Activated naive CD4-positive, alpha-beta T cell (primary cell): ENCODE measurements around the gene ZBTB37.
"Not testable (repeated sequence)": the region's sequence is repeated elsewhere in the genome, so short reads cannot be mapped to it uniquely, and the experiment has no call there.

Experiments
- DNase-seq, 4 experiments: peaks; one replicate each; lab custom pipeline; 2025; lab: John Stamatoyannopoulos, UW

ZBTB37 gene

DNA sequence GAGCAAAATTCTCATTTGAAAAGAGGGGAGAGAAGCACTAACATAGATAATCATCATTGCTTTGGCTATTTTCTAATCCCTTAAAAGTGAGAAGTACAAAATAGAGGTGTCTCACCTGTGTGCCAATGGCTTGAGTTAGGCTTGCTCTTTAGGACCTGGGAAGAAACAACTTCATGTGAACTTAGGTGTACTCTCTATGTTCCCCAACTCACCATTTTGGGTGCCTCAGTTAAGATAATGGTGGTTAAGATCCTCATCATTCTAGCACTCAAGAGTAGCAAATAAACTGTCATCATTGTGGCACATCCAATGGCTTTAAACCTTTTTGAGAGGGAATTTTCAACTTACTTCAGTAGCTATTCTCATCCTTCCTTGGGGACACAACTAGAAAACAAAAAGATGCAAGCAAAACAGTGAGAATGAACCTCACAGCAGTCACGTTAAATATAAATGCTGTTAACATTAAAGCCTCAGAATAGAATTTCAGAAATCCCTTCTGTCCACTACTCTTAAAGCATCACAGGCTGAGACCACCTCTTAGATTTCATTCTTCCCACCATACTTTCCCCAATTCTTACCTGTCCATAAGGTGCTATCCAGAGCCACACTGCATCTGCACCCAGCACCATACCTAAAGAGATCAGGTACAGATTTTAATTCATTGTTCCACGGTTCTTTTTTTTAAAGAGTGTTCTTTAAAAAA, 1.6 kb upstream of the ZBTB37 start:
- no peak for DNase-seq

DNA sequence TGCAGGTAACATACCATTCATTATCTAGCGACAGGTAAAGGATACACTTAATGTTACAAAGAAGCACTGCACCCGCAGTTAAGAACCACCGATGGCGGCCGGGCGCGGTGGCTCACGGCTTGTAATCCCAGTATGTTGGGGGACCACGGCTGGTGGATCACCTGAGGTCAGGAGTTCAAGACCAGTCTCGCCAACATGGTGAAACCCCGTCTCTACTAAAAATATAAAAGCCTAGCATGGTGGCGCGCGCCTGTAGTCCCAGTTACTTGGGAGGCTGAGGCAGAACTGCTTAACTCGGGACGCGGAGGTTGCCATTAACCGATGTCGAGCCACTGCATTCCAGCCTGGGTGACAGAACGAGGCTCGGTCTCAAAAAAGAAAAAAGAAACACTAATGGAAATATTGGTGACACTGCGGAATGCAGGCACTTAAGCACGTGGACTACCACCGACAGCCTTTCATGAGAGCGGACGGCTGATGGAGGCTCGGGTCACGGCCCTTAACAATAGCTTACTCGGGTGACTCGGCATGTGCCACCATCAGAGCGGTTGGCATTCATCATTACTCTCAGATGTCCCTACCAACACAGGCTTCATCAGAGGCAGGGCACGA, 933 bp upstream of the ZBTB37 start:
- peak in 1 of 4 experiments; percentile 27 for DNase-seq

GRCh38 chr1:173867753-173868265, 371 bp upstream of the ZBTB37 start, which contains the start of gene GAS5:
TSS of gene GAS5 (minus strand) at chr1:173867989.
- DNase-seq, result peak; percentile 92 to 97 (median 94)

DNA sequence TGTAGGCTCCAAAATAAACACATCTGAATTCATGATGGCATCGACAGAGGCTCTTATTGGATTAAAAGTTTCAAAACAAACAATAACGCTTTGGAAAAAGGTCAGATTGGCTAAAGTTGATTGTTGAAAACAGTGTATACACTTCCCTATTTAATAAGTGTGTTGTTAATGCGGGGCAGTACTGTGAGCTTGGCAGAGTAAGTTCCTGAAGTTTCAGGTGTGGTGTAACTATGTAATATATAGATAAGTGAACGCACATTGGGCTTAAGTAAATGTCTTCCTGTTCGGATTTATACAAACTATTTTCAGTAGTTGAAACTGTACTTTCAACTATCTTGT, 810 bp downstream of the ZBTB37 start:
- DNase-seq, result no peak

GRCh38 chr1:173870252-173871075, 2.3 kb downstream of the ZBTB37 start:
- no peak for DNase-seq

GRCh38 chr1:173871091-173871490, 2.9 kb downstream of the ZBTB37 start:
- DNase-seq, result no peak

- no peak for DNase-seq
Observed at GRCh38 chr1:173871500-173871899, 3.3 kb downstream of the ZBTB37 start.

DNA sequence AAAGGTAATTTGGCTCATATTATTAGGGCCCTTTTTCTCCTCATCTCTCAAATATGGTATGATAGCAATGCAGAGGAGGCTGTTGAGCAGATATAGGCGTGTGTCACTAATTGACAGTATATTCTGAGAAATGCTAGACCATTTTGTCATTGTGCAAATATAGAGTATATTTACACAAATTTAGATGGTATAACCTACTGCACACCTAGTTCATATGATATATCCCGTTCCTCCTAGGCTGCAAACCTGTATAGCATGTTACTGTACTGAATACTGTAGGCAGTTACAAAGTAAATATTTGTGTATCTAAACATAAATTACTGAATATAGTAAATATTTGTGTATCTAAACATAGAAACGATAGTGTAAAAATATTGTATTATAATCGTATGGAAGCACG, 8.6 kb downstream of the ZBTB37 start:
- no peak for DNase-seq

DNA sequence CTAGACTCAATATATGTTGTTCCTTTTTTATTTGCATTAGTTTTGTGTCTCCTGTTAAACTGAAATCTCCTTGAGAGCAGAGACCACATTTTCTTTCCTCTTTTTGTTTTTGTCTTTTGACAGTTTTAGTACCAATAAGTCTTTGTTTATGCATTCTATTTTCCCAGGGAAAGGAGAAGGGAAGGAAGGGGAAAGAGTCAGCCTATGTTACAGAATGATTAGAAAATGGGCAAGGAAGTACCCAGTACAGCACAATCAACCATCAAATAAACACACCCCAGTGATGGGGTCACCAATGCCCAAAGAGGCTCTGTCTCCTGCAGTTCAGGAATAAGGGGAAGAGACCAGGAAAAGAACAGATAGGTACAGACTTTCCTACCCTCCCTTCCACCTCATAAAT, 10.1 kb downstream of the ZBTB37 start:
- DNase-seq, result no peak

DNA sequence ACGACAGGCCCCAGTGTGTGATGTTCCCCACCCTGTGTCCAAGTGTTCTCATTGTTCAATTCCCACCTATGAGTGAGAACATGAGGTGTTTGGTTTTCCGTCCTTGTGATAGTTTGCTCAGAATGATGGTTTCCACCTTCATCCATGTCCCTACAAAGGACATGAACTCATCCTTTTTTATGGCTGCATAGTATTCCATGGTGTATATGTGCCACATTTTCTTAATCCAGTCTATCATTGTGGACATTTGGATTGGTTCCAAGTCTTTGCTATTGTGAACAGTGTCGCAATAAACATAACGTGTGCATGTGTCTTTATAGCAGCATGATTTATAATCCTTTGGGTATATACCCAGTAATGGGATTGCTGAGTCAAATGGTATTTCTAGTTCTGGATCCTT, 12.9 kb downstream of the ZBTB37 start:
- not testable (repeated sequence) for DNase-seq

GRCh38 chr1:173884701-173885100, 16.5 kb downstream of the ZBTB37 start:
- no peak for DNase-seq

GRCh38 chr1:173886746-173887611, 18.8 kb downstream of the ZBTB37 start:
- DNase-seq, result no peak

DNA sequence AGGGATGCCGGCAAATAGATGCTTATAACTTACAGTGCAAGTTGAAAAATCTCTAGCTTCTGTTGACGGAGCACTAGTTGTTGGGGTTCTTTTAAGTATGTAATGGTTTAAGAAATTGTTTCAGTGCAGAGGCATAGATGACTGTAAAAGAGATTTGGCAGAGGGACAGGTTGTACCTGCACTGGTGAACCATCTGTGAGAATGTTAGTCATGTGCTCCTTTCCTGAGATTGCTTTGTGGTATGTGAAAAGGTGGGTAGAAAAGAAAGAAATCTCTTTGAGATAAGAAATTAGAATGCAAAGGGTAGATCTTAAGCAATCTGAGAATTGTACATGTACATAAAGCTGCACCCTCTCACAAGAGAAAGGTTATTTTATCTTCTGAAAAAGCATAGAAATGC, 19.4 kb downstream of the ZBTB37 start:
- DNase-seq, result no peak

DNA sequence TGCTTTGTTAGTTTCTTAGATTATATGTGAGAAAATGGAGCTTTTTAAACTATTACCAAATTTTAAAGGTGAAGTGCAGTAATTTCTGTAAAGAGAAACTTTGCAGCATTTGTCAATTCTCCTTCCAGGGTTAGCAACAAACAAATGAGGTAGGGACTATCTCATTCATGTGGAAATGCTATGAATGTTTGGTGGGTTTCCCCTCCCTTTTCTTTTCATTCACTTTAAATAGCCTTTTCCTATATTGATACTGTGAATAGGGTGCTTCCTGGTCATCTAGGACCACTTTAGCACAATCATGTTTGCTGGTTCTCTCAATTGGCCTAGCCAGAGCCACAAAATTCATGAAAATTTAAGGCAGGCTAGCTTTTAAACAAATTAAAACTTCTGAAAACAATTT, 20.6 kb downstream of the ZBTB37 start:
- DNase-seq, result no peak

- DNase-seq, result no peak
Observed at GRCh38 chr1:173889885-173890284, 21.7 kb downstream of the ZBTB37 start.

- DNase-seq, result no peak
Observed at GRCh38 chr1:173893611-173894010, 25.4 kb downstream of the ZBTB37 start.

GRCh38 chr1:173894189-173894588, 26.0 kb downstream of the ZBTB37 start:
- DNase-seq, result no peak

DNA sequence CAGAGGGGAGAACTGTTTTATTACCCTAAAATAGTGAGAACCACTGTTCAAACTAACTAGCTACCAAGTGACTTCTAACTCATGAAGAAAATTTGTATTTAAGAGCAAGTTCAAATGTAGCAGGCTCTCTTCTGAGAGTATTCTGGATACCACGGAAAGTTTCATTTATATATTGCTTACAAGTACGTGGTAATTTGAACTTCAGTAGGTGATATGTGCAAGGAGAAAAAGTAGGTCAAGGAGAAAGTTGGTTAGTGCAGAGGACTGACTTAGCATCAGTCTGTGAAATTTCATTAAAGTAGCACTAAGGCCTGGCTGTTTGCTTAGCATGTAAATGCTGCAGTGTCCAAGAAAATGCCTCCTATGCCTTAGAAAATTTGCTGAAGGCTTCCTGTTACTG, 32.2 kb downstream of the ZBTB37 start:
- no peak for DNase-seq

- DNase-seq, result no peak
Observed at GRCh38 chr1:173900992-173901391, 32.8 kb downstream of the ZBTB37 start.

DNA sequence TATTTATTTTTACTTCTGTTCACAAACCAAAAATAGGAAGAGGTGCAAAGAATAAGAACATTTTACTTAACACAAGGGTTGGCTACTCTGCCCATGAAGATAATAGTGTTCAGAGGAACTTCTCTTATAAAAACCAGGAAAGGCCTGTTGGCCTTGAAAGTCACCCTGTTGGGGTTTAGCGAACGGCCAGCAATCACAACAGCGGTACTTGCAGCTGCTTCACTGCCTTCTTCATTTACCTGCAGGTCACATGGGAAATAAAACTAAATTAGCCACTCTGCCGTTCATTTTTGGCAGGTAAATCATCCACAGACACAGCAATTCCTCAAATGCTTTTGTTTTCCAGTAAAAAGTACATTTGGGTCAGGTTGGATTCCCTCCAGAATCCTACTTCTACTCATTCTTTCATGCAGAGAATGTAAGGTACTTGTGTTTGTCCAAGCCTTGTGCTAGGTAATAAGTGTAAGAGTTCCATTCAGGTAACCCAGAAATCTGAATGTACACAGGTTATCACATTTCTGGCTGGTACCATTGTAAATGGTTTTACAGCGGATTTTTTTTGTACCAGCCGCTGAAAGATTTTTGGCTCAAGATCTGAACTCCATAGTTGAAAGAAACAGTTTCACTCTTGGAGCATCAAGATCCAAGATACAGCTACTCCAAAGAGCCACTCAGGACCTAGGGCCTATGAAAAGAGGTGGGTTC, 35.8 kb downstream of the ZBTB37 start:
- no peak for DNase-seq

DNA sequence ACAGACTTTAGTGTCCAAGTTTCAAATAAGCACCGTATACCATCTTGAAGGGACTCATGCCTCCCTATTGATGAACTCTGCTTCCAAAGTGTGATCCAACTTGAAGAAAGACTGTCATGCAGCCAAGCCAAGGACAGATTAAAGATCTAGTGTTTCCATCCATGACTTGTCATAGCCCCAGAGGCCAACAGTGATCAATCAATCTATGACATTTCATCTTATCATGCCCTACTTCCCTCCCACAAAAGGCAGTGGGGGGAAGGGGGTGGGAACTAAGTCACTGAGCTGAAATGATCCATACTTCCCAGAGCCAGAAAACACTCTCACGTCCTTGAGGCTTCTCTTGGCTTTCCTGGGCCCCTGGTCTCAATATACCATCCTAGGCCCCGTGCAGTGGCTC, 44.9 kb downstream of the ZBTB37 start:
- DNase-seq, result no peak
